GM12864 (cell line): ENCODE results near the gene HAVCR2.

ENCODE experiments used
- DNase-seq: peaks from one replicate; pipeline ENCODE4 v3.0.0-alpha.2; 2011; ENCODE audit warnings: low read depth
- H3K4me3 ChIP-seq: 2 replicates; pipeline ENCODE4 v1.5.1; 2011; ENCODE audit warnings: mild to moderate bottlenecking, low read depth, low read length, control low read depth
- CTCF ChIP-seq: IDR thresholded peaks from 2 replicates; pipeline ENCODE4 v1.5.1; 2011; ENCODE audit warnings: low read depth, mild to moderate bottlenecking, moderate library complexity, low read length, control low read depth, inconsistent platforms; ENCODE audit errors: missing control alignments

HAVCR2 gene

DNA sequence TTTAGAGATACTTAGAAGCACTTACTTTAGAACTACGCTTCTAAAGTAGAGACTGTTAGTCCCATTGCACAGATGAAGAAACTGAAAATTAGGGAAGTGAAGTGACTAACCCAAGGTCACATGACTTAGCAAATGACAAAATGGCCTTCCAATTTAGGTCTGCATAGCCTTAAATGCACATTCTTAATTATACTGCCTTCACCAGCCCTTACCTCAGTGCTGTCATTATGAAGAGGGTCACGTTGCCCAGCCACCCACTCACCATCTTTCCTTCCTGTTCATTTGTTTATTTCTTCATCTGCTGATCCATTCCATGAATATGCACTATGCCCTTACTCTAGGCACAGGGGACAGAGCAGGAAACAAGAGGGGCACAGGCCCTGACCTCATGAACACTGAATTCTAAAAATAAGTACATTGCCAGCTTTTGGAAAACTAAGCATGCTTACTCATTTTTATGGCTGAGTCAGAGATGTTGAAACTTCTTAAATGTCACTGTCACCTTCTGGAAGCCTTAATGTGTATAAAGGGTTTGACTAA, 8.6 kb downstream of the HAVCR2 start:
- no peak for TF ChIP-seq CTCF

GRCh38 chr5:157088342-157088990, 20.4 kb downstream of the HAVCR2 start:
- DNase-seq: no peak
- no peak for TF ChIP-seq CTCF
- no peak overlapping the region for H3K4me3 ChIP-seq

More for the DNA sequence above, 8.6 kb downstream of the HAVCR2 start:
- H3K4me3 ChIP-seq: no peak overlapping the region
- DNase-seq: no peak

DNA sequence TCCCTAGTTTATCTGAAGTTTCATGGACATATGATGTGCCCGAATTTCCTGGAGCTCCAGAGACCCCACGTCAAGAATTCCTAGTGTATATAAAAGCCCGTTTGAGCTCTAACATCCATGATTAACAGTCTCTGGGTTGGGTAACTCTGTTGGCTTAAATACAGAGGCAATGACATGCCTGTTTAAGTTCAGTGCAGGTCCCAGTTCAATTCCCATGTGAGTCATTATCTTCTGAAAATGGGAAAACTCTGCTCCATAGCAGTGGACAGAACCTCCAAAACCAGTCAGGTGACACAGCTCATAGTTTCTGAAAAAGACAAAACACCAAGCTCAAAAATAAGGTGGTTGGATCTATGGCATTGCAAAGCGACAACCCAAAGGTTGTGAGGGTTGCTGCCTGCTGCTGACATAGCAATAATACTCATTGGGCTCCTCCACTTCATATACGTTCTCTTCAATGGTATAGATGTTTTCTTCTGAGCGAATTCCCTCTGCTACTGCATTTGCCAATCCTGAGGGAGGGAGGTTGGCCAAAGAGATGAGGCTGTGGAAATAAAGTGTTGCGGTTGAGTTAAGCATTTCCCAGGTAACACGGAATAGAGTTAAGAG, 22.0 kb downstream of the HAVCR2 start:
- no peak for DNase-seq
- H3K4me3 ChIP-seq: no peak overlapping the region
- TF ChIP-seq CTCF: no peak

DNA sequence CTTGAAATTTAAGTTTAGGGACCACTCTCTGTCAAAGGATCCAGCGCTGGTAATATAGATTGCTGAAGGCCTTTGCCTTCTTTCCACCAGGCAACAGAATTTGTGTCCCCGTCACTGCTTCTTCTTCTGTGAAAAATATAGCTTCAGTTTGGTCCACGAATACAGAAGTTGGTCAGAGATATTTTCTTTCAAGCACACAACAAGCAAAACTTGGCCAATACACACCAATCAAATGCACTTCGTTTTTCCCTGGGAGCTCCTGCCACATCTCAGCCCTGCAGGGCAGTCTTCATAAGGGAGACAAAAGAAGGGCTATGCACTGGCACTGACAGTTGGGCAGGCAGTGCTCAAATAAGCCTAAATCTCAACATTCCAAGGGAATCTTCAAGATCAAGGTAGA, 22.9 kb downstream of the HAVCR2 start:
- H3K4me3 ChIP-seq: no peak overlapping the region
- no peak for TF ChIP-seq CTCF
- DNase-seq: no peak

DNA sequence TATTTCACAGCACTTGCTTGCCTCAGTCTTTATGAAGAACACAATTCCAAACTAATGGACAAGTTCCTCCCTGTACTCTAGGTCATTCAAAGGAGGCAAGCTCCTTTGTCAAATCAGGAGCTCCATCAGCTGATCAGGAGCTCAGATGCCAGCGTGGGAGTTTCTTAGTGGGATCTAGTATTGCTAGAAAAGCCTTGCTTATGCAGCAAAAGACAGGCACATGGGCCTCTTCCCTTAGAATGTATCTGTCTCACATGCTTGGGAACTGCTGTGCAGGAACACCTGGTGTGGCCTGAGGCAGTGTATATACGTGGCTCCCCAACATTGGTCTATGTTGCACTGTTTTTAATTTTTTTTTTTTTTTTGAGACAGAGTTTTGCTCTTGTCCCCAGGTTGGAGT, 28.6 kb downstream of the HAVCR2 start:
- DNase-seq: no peak
- no peak for TF ChIP-seq CTCF
- no peak overlapping the region for H3K4me3 ChIP-seq

DNA sequence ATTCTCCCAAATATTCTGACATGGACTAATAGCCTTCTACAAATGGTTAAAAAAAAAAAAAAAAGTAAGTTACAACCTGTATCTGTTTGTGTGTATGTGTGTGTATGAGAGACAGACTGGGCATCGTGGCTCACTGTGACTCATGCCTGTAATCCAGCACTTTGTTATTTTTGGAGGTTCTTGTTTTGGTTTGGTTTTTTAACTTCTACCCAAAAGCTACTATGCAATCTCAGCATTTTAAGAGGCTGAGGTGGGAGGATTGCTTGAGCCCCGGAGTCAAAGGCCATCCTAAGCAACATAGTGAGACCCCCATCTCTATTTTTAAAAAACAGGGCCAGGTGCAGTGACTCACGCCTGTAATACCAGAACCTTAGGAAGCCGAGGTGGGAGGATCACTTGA, 32.3 kb downstream of the HAVCR2 start:
- DNase-seq: no peak
- H3K4me3 ChIP-seq: no peak overlapping the region
- TF ChIP-seq CTCF: no peak

- no peak for TF ChIP-seq CTCF
- H3K4me3 ChIP-seq: no peak overlapping the region
- DNase-seq: no peak
These were observed 36.3 kb downstream of the HAVCR2 start for GRCh38 chr5:157072508-157072907.
